ENCODE results near the gene CMSS1.
A peak's percentile ranks its signal among the peaks of the same experiment; 100 is the strongest.
"Not testable (repeated sequence)": the region's sequence is repeated elsewhere in the genome, so short reads cannot be mapped to it uniquely, and the experiment has no call there.

CMSS1 gene

GRCh38 chr3:100198579-100199269 is 381.1 kb downstream of the CMSS1 start:
- DNase-seq: no peak

- DNase-seq: no peak
These were observed 387.5 kb downstream of the CMSS1 start for GRCh38 chr3:100205171-100205570.

GRCh38 chr3:100206687-100207086 is 389.0 kb downstream of the CMSS1 start:
- no peak for DNase-seq

GRCh38 chr3:100207886-100208285 is 390.2 kb downstream of the CMSS1 start:
- DNase-seq: no peak

- DNase-seq: no peak
These were observed 391.5 kb downstream of the CMSS1 start for GRCh38 chr3:100209169-100209568.

GRCh38 chr3:100209948-100210771 is 392.5 kb downstream of the CMSS1 start:
- no peak for DNase-seq

- DNase-seq: peak; percentile 58
These were observed 393.1 kb downstream of the CMSS1 start for GRCh38 chr3:100210772-100211135.

- no peak for DNase-seq
These were observed 396.4 kb downstream of the CMSS1 start for GRCh38 chr3:100213891-100214573.

GRCh38 chr3:100214574-100214964 is 396.9 kb downstream of the CMSS1 start:
- DNase-seq: no peak

- DNase-seq: peak; percentile 6
These were observed 399.1 kb downstream of the CMSS1 start for GRCh38 chr3:100216713-100217112.

GRCh38 chr3:100221159-100221558 is 403.5 kb downstream of the CMSS1 start:
- DNase-seq: no peak

- DNase-seq: no peak
These were observed 407.5 kb downstream of the CMSS1 start for GRCh38 chr3:100225193-100225592.

GRCh38 chr3:100225883-100226282 is 408.2 kb downstream of the CMSS1 start:
- DNase-seq: no peak

GRCh38 chr3:100226712-100227429 is 409.2 kb downstream of the CMSS1 start:
- DNase-seq: peak; percentile 80

GRCh38 chr3:100227511-100227921 is 409.9 kb downstream of the CMSS1 start:
- no peak for DNase-seq

GRCh38 chr3:100228247-100228646 is 410.6 kb downstream of the CMSS1 start:
- no peak for DNase-seq

GRCh38 chr3:100229188-100229587 is 411.5 kb downstream of the CMSS1 start:
- not testable (repeated sequence) for DNase-seq

GRCh38 chr3:100230710-100231109 is 413.0 kb downstream of the CMSS1 start:
- DNase-seq: peak; percentile 13
